ENCODE measurements around the gene SOX1. TPM values are rescaled to one million over a fixed set of nuclear protein-coding genes. Genes with fewer than 3 reads are reported as not detected.

SOX1 gene
- total and polyA plus RNA-seq, 2 of the 13 experiments (the other 11 are each of a cell fraction or from before 2014, with no cell fraction given), result not detected

DNA sequence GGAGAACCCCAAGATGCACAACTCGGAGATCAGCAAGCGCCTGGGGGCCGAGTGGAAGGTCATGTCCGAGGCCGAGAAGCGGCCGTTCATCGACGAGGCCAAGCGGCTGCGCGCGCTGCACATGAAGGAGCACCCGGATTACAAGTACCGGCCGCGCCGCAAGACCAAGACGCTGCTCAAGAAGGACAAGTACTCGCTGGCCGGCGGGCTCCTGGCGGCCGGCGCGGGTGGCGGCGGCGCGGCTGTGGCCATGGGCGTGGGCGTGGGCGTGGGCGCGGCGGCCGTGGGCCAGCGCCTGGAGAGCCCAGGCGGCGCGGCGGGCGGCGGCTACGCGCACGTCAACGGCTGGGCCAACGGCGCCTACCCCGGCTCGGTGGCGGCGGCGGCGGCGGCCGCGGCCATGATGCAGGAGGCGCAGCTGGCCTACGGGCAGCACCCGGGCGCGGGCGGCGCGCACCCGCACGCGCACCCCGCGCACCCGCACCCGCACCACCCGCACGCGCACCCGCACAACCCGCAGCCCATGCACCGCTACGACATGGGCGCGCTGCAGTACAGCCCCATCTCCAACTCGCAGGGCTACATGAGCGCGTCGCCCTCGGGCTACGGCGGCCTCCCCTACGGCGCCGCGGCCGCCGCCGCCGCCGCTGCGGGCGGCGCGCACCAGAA lies 1.1 kb downstream of the SOX1 start:
- in situ Hi-C loops (cut with HindIII; ENCODE audit: extremely low pct_ligation_motif_present, low pct_unique_long_range_greater_than_20kb), result no loop called here
- FAIRE-seq (no peak), ATAC-seq (no peak), DNase-seq (ENCODE audit: low spot score) (no peak)
- no peak for TF ChIP-seq BRF2 (CRISPR knock-in tag; IDR thresholded peaks at IDR 0.05)
- TF ChIP-seq ZFP36L2 (CRISPR knock-in tag; IDR thresholded peaks at IDR 0.05), result no peak
- TF ChIP-seq, protein P1, sequence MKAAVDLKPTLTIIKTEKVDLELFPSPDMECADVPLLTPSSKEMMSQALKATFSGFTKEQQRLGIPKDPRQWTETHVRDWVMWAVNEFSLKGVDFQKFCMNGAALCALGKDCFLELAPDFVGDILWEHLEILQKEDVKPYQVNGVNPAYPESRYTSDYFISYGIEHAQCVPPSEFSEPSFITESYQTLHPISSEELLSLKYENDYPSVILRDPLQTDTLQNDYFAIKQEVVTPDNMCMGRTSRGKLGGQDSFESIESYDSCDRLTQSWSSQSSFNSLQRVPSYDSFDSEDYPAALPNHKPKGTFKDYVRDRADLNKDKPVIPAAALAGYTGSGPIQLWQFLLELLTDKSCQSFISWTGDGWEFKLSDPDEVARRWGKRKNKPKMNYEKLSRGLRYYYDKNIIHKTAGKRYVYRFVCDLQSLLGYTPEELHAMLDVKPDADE (CRISPR knock-in tag; IDR thresholded peaks at IDR 0.05), result no peak
- TF ChIP-seq ZBED4 (CRISPR knock-in tag; IDR thresholded peaks at IDR 0.05; ENCODE audit: borderline replicate concordance), result no peak
- TF ChIP-seq, protein P2, sequence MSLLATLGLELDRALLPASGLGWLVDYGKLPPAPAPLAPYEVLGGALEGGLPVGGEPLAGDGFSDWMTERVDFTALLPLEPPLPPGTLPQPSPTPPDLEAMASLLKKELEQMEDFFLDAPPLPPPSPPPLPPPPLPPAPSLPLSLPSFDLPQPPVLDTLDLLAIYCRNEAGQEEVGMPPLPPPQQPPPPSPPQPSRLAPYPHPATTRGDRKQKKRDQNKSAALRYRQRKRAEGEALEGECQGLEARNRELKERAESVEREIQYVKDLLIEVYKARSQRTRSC (CRISPR knock-in tag; IDR thresholded peaks at IDR 0.05; ENCODE audit: low read depth), result no peak
- no peak for TF ChIP-seq HNF4G (IDR thresholded peaks at IDR 0.05; ENCODE audit: borderline replicate concordance, low read depth, low read length)
- no peak for TF ChIP-seq HNF4G (CRISPR knock-in tag; IDR thresholded peaks at IDR 0.05; ENCODE audit: borderline replicate concordance, low read depth)
- TF ChIP-seq MXD4 (CRISPR knock-in tag; IDR thresholded peaks at IDR 0.05), result no peak
- TF ChIP-seq ZNF136 (CRISPR knock-in tag; IDR thresholded peaks at IDR 0.05; ENCODE audit: low read depth), result no peak
- TF ChIP-seq ZNF879 (CRISPR knock-in tag; IDR thresholded peaks at IDR 0.05), result no peak
- TF ChIP-seq HOXA9 (CRISPR knock-in tag; IDR thresholded peaks at IDR 0.05; ENCODE audit: borderline replicate concordance), result no peak
- no peak for TF ChIP-seq GLI4 (CRISPR knock-in tag; IDR thresholded peaks at IDR 0.05; ENCODE audit: borderline replicate concordance)
- TF ChIP-seq TCF7L2 (IDR thresholded peaks at IDR 0.05; ENCODE audit: low read depth, low read length), result no peak
- Histone ChIP-seq H2AFZ (ENCODE audit: low read length) (no peak overlapping the region), H3K4me3 (replicated peaks in 1 of 3; ENCODE audit: insufficient read depth in 1 of 3, low read depth in 2 of 3, low read length in 3 of 3) (no peak overlapping the region), H3K9me3 (ENCODE audit: low read length) (no peaks in the 10 kb centered on the region), H4K20me1 (ENCODE audit: insufficient read depth, low read length) (no peaks in the 10 kb centered on the region), H3K36me3 (replicated peaks in 1 of 2; ENCODE audit: control insufficient read depth in 1 of 2, insufficient read depth in 2 of 2, low read length in 2 of 2) (no peaks in the 10 kb centered on the region), H3K9ac (ENCODE audit: insufficient read depth, low read depth, low read length) (no peak overlapping the region), H3K4me1 (ENCODE audit: insufficient read depth, low read length) (no peaks in the 10 kb centered on the region), H3K79me2 (ENCODE audit: insufficient read depth, low read length) (no peaks in the 10 kb centered on the region), H3K4me2 (ENCODE audit: low read depth, low read length) (no peak overlapping the region), H3K27me3 (ENCODE audit: control insufficient read depth in 1 of 2, insufficient read depth in 2 of 2, low read length in 2 of 2) (peaks cover 1 to 25% of the 10 kb centered on the region in 2 experiments), H3K27ac (ENCODE audit: extremely low read length, insufficient read depth, low read length) (no peak overlapping the region)
- ChIA-PET POLR2A (no interaction called here), CTCF (ENCODE audit: low intra/inter-chr PET ratio, low total read pairs) (no interaction called here)
- intact Hi-C loops (cut with micrococcal nuclease; ENCODE audit: unreplicated experiment), result no loop called here
- 86% methylated on average over 66 of the region's 103 CpGs for WGBS (ENCODE audit: low lambda C conversion rate)
- no TSS peak for BruUV-seq (replicated peaks)
